GM19043 (cell line): ENCODE data around the gene ZMAT3.

ENCODE experiments used
- ATAC-seq: cut with Tn5 transposase; IDR thresholded peaks from one replicate; pipeline ENCODE4 v1.9.1; 2021; ENCODE audit warnings: low read depth; ENCODE audit not compliant: unreplicated experiment

ZMAT3 gene

GRCh38 chr3:179028408-179028807 is 43.2 kb downstream of the ZMAT3 start:
- no peak for ATAC-seq

DNA sequence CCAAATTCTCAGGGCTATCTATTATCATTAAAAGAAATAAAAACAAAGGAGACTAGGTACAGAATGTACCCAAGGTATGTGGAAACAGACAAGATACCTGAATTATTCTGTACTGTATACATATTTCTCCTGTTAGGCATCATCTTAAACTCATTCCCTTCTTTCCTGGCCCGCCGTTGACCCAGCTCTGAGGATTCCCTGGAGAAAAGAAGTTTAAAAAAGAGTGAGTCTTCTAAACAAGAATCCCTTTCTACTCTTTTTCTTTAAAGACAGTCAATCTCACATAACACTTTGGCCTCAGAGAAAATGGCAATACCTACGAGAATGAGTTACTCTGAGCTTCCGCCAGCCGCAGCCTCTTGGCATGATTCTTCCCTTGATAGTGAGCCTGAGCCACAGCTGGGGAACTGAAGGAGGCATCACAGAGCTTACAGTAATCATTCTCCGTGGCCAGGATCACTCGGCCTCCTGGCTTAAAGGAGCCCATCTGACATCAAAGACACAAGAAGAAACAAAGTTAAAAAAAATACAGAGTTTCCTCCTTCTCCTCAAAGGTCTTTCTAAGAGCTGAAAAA is 44.2 kb downstream of the ZMAT3 start:
- ATAC-seq: no peak

- no peak for ATAC-seq
Measured at GRCh38 chr3:179026636-179027035, 45.0 kb downstream of the ZMAT3 start.

DNA sequence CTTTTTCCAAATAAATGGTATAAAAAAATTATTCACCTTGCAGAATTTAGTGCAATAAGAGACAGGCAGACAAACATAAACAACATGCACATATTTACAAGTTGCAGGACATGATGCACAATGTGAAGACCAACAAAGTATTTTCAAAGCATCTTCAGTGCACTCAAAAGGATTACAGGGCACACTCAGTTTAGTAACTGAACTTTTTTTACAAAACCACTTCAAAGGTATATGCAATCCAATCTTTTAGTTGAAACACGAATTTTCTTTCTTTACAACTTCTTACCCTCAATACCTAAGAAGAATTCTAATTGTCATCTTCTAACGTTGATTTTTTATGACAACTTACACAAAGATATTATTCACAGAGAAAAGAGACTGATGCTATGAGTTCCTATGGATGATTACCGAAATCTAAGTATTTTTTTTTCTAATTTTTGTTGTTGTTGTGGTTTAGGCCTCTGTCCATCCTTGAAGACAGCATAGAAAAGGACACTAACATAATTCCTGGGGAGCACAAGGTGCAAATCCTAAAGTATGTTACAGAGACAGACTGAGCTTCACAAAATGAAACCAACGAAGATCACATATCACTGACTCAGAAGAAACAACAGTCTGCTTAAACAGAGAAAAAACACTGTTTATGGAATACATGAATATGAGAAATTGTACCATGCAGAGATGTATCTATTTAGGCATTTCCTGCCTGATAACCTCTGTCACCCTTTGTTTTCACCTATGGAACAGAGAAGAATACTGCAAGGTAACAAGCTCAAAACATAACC is 50.3 kb downstream of the ZMAT3 start:
- ATAC-seq: no peak

GRCh38 chr3:179020112-179020511 is 51.5 kb downstream of the ZMAT3 start:
- no peak for ATAC-seq

GRCh38 chr3:179018808-179019207 is 52.8 kb downstream of the ZMAT3 start:
- ATAC-seq: no peak

DNA sequence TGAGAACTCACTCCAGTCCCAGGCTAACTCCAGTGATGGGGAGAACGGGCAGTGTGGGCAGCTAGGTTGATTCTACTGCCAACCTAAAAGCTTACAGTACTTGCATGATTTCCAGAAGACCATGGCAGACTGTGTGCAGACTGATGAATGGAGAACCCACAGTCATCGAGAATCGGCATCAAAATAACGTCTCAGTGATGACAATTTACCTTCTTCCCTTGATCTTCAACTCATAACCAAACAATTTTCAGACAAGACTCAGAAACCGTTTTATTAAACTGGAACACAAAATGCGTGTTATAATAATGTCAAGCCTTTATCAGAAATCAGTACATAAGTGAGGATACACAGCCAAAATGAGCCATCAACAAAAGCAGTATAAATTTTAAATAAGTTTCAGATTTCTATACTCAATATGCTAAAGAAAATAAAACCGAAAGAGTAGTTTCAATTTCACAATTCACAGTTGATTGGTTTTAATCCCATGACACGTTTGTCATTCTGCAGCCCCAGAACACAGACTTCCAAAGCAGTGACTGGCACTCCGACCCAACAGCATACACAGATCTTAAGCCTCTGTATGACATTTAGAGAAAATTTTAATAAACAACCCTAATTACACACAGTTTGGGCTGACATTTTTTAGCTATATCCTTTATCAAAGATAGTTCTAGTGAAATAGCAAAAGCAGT is 54.5 kb downstream of the ZMAT3 start:
- ATAC-seq: peak; percentile 63

DNA sequence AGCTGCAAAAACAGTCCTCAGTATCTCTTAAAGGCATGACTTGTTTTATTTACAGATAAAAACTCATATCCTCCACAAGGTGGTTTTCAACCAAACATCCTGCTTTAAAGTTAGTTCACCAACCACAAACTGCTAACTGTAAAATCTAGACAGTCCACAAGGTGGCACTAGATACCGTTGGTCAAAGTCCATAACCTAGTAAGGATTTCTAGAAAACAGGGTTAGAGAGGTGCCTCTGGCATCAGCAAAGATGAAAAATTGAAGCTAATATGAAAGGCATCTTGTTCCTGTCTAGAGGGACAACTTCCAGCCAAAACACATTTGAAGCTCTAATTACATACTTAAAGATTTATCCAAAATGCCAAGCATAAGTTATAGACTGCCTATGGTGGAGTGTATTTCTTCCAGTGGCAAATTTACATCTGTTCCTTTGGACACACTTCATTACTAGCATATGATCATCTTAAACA is 56.0 kb downstream of the ZMAT3 start:
- ATAC-seq: peak; percentile 56

DNA sequence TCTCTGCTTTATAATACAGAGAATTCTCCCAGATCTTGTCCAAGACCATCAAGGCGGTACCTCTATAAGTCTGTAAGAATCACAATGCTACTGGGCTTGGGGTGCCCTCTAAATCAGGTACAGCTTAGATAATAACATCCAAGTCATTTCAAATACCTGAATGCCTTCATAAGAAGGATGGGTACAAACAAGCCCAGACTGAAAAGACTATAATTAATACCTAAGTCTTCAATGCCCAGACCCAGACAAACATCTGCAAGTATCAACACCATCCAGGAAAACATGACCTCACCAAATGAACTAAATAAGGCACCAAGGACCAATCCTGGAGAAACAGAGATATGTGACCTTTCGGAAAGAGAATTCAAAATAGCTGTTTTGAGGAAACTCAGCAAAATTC is 65.9 kb downstream of the ZMAT3 start:
- ATAC-seq: no peak

DNA sequence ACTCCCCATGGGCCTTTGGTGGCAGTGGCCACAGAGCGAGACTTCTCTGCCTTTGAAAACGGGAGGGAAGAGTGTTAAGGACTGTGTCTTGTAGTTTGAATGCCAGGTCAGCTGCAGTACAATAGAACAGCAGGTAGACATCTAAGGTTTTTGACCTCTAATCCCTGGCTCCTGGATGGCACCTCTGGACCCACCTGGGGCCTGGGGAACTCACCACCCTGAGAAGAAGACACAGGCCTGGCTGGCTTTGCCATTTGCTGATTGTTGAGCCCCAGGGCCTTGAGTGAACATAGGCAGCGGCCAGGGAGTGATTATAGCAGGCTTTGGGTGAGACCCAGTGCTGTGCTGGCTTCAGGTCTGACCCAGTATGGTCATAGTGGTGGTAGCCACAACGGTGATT is 66.4 kb downstream of the ZMAT3 start:
- ATAC-seq: no peak

DNA sequence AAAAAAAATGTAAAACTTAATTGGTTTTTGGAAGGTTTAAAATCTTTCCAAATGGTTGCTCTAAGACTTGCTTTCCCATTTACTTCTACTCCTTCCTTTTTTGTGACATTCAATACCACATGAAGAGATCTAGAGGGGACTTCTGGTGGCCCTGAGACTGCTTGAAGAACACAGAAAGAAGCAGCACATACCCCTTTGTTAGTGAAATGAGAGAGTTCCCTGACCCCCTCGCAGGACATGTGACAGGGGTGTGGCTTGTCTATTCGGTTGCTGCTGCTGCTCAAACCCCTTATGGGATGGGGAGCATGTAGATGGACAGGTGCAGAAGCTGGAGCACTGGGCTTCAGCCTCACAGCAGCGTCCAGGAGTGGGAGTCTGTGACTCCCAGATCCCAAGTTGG is 71.0 kb downstream of the ZMAT3 start:
- no peak for ATAC-seq

GRCh38 chr3:179000144-179000543 is 71.5 kb downstream of the ZMAT3 start:
- ATAC-seq: peak; percentile 62

DNA sequence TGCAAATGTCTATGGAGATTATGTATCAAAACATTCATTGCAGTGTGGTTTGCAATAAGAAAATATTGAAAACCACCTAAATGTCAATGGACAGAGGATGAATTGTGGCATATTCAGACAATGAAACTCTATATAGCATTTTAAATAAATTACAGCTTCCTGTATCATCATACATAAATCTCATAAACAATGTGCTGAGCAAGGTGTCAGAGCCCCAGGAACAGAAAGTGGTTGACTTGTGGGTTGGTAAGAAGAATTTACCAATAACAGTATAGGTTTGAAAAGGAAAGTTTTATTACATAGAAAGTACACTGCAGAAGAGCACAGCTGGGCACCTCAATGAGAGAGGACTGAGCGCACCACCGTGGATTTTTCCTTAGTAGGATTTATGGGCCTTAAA is 75.2 kb downstream of the ZMAT3 start:
- no peak for ATAC-seq

DNA sequence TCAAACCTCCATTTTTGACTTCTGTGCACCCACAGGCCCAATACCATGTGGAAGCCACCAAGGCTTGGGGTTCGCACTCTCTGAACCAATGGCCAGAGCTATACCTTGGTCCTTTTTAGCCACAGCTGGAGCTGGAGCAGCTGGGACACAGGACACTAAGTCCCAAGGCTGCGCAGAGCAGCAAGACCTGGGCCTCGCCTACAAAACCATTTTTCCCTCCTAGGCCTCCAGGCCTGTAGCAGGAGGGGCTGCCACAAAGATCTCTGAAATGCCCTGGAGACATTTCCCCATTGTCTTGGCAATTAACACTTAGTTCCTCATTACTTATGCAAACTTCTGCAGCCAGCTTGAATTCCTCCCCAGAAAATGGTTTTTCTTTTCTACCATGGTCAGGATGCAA is 81.3 kb downstream of the ZMAT3 start:
- ATAC-seq: no peak

DNA sequence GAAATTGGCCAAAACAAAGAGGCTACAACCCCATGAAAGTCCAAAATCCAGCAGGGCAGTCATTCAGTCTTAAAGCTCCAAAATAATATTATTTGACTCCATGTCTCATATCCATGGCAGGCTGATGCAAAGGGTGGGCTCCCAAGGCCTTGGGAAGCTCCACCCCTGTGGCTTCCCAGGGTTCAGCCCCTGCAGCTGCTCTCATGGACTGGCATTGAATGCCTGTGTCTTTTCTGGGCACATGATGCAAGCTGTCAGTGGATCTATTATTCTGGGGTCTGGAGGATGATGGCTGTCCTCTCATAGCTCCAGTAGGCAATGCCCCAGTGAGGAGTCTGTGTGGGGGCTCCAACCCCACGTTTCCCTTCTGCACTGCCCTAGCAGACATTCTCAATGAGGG is 81.8 kb downstream of the ZMAT3 start:
- ATAC-seq: no peak

GRCh38 chr3:178987745-178988144 is 83.9 kb downstream of the ZMAT3 start:
- no peak for ATAC-seq

- ATAC-seq: no peak
Measured at GRCh38 chr3:178986456-178986855, 85.2 kb downstream of the ZMAT3 start.

DNA sequence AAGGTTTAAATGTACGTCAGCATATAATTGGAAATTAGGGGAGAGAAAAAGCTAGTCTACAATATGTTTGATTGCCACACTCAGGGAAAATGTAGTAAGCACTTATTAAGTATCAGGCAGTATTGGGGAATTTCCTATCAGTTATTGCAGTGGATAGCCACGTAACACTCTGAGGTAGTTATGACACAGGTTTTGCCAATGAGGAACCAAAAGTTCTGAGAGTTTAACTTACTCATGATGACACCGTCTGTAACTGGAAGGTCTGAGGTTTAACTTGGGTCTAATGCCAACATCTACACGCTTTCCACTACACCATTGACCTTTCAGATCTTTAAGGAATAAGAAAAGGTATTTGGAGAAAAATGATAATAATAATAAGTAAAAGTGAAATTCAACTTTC is 89.5 kb downstream of the ZMAT3 start:
- peak; percentile 82 for ATAC-seq

DNA sequence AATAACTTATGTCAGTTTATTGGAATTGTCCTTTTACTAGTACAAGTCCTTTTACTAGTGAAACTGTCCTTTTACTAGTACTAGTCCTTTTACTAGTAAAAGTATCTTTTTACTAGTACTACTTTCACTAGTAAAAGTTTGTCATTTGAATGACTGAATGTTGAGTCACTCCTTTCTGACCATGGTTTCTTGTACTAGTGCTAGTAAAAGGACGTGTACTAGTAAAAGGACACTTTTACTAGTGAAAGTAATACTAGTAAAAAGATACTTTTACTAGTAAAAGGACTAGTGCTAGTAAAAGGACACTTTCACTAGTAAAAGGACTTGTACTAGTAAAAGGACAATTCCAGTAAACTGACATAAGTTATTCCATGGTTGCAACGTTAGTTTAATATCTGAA is 96.3 kb downstream of the ZMAT3 start:
- ATAC-seq: no peak

GRCh38 chr3:178971614-178972013 is 100.0 kb downstream of the ZMAT3 start:
- no peak for ATAC-seq

DNA sequence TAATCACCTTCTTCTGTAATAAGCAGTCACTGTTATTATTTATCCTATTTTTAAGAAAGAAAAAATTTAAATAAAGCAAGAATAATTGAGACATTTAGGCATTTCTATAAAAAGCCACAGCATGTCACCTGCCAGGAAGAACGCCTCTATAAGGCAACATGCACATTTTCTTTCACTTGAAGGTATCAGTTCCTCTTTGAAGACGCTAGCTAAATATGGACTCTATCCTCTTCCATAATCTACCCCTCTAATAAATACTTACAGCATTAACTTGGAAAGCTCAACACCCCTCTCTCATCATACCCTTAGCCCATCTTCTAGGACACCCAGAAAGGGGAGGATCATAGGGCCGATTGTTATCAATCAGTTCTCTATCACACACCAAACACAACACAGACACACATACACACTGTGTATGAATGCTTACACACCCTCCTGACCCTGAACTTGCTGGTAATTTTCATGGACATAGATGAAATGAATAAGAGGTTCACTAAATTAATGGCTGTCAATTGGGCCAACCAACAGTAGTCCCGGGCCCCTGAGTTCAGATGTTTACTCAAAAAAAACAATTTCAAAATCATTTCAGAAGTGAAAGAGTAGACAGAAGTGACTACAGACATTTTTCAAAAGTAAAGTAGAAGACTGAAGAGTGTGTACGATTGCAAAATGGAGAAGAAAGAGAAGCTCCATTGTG is 102.5 kb downstream of the ZMAT3 start:
- ATAC-seq: peak; percentile 78
